Measurements from ENCODE around the gene CUL7.

Gene CUL7

DNA sequence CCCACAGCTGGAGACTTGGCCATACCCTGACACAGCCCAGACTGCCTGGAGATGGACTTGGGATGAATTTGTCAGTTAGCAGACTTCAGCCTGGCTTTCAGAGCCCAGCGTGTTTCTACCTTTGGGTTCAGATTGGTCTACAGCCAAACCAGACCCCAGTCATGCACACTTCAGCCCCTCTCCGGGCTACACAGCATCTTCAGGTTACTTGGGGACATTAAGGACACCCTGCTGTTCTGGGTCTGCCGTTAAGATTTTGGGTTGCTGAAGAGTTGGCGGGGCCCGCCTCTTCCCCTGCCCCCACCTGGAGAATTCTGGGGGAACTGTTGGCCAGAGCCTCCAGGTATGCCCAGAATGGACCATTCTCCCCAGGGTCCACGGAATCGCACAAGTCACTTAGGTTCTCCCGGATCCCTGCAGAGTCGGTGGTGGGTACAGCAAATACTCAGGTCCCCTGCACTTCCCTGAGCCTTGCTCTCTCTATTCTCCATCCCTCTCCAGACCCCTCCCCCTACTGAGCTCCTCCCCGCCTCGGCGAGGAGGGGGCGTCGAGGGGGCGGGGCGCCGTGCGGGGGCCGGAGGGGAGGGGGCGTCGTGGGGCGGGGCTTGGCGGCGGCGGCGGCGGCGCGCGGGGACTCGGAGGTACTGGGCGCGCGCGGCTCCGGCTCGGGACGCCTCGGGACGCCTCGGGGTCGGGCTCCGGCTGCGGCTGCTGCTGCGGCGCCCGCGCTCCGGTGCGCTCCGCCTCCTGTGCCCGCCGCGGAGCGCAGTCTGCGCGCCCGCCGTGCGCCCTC, 22.2 kb upstream of the CUL7 start, which contains the start of gene PTK7:
TSS of gene PTK7 (plus strand) at position 645 of the 794 bp plus-strand sequence. CDS start 175 bp downstream, outside the sequence.
- H3K4me3 ChIP-seq (ENCODE audit: low read depth, low read length), result peak within 1 kb of the TSS; percentile 97
- no peaks in the 10 kb centered on the region for H3K27me3 ChIP-seq
- H3K36me3 ChIP-seq, result peaks cover 7% of the 10 kb centered on the region; the same call in 1 of the 2 replicates
- peaks cover 12% of the 10 kb centered on the region for H3K4me1 ChIP-seq
- TF ChIP-seq, protein P1, sequence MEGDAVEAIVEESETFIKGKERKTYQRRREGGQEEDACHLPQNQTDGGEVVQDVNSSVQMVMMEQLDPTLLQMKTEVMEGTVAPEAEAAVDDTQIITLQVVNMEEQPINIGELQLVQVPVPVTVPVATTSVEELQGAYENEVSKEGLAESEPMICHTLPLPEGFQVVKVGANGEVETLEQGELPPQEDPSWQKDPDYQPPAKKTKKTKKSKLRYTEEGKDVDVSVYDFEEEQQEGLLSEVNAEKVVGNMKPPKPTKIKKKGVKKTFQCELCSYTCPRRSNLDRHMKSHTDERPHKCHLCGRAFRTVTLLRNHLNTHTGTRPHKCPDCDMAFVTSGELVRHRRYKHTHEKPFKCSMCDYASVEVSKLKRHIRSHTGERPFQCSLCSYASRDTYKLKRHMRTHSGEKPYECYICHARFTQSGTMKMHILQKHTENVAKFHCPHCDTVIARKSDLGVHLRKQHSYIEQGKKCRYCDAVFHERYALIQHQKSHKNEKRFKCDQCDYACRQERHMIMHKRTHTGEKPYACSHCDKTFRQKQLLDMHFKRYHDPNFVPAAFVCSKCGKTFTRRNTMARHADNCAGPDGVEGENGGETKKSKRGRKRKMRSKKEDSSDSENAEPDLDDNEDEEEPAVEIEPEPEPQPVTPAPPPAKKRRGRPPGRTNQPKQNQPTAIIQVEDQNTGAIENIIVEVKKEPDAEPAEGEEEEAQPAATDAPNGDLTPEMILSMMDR (IDR thresholded peaks at IDR 0.05; ENCODE audit: low read depth, low read length), result no peak
- DNase-seq, result peak; percentile 91
- H3K9me3 ChIP-seq, result no peaks in the 10 kb centered on the region

DNA sequence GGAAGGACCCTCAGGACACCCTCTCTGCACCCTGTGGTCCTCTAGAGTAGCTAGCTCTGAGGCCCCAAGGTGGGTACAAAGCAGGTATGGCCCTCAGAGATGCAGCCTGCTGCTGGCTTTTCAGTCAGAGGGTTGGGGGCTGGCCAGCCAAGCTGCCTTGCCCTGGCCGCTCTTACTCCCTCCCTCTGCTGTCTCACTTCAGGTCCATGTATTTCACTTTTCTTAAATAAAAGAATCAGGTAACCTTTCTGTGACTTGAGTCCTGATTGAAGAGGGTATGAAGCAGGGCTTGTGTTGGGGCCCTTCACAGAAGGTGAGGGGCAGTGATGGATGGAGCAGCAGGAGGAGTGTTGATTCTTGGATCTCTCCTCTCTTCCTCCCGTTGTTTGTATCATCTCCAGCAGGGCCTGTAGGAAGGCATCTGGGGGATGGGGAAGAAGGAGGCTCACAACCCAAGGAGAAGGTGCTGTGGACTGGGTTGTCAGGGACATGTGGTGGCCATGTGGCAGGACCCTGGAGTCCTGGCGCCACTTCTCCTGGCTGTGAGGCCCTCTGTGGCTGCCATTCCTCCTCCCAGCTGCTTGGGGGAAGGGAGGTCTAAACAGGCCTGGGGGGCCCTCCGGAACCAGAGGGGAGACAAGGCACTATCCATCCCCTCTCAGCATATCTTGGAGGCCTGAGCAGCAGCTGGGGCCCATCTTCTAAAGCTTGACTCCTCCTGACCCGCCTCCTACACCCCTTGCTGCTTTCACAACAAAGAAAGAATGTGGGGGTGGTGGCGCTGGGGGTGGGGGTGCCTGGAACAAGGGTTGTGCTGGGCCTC, 21.4 kb upstream of the CUL7 start:
- no peak overlapping the region for H3K4me3 ChIP-seq (ENCODE audit: low read depth, low read length)
- DNase-seq, result no peak

GRCh38 chr6:43070028-43070632, 16.5 kb upstream of the CUL7 start:
- H3K36me3 ChIP-seq, result no peaks in the 10 kb centered on the region
- H3K4me3 ChIP-seq (ENCODE audit: low read depth, low read length), result no peak overlapping the region
- peak; percentile 57 for DNase-seq
- H3K27me3 ChIP-seq, result no peaks in the 10 kb centered on the region
- no peaks in the 10 kb centered on the region for H3K9me3 ChIP-seq
- H3K4me1 ChIP-seq, result no peaks in the 10 kb centered on the region
- TF ChIP-seq, protein P1 (IDR thresholded peaks at IDR 0.05; ENCODE audit: low read depth, low read length), result peak; percentile 77

More for the DNA sequence above, 21.4 kb upstream of the CUL7 start:
- no peaks in the 10 kb centered on the region for H3K9me3 ChIP-seq
- no peaks in the 10 kb centered on the region for H3K27me3 ChIP-seq
- TF ChIP-seq, protein P1 (IDR thresholded peaks at IDR 0.05; ENCODE audit: low read depth, low read length), result no peak
- peaks cover 12% of the 10 kb centered on the region for H3K4me1 ChIP-seq
- H3K36me3 ChIP-seq, result peaks cover 7% of the 10 kb centered on the region; the same call in 1 of the 2 replicates

GRCh38 chr6:43062818-43063217, 9.2 kb upstream of the CUL7 start:
- no peaks in the 10 kb centered on the region; the same call in 1 of the 2 replicates for H3K36me3 ChIP-seq
- DNase-seq, result no peak
- peaks cover 4% of the 10 kb centered on the region; the same call in 1 of the 2 replicates for H3K4me1 ChIP-seq
- H3K9me3 ChIP-seq, result no peaks in the 10 kb centered on the region
- H3K27me3 ChIP-seq, result no peaks in the 10 kb centered on the region
- TF ChIP-seq, protein P1 (IDR thresholded peaks at IDR 0.05; ENCODE audit: low read depth, low read length), result no peak
- no peak overlapping the region for H3K4me3 ChIP-seq (ENCODE audit: low read depth, low read length)

GRCh38 chr6:43061861-43062260, 8.2 kb upstream of the CUL7 start:
- no peaks in the 10 kb centered on the region for H3K9me3 ChIP-seq
- H3K4me3 ChIP-seq (ENCODE audit: low read depth, low read length), result no peak overlapping the region
- H3K36me3 ChIP-seq, result peaks cover 3% of the 10 kb centered on the region
- peaks cover 4% of the 10 kb centered on the region; the same call in 1 of the 2 replicates for H3K4me1 ChIP-seq
- DNase-seq, result no peak
- TF ChIP-seq, protein P1 (IDR thresholded peaks at IDR 0.05; ENCODE audit: low read depth, low read length), result no peak
- H3K27me3 ChIP-seq, result no peaks in the 10 kb centered on the region

Data from BE2C (cell line).